Amygdala (tissue), 56 donors: ENCODE results near the gene DHX15.
"Not testable (repeated sequence)": the region's sequence is repeated elsewhere in the genome, so short reads cannot be mapped to it uniquely, and the experiment has no call there.

Experiments
- DNase-seq, 56 donors: peaks; one replicate each; lab custom pipeline; 2025; lab: John Stamatoyannopoulos, UW

Gene DHX15

DNA sequence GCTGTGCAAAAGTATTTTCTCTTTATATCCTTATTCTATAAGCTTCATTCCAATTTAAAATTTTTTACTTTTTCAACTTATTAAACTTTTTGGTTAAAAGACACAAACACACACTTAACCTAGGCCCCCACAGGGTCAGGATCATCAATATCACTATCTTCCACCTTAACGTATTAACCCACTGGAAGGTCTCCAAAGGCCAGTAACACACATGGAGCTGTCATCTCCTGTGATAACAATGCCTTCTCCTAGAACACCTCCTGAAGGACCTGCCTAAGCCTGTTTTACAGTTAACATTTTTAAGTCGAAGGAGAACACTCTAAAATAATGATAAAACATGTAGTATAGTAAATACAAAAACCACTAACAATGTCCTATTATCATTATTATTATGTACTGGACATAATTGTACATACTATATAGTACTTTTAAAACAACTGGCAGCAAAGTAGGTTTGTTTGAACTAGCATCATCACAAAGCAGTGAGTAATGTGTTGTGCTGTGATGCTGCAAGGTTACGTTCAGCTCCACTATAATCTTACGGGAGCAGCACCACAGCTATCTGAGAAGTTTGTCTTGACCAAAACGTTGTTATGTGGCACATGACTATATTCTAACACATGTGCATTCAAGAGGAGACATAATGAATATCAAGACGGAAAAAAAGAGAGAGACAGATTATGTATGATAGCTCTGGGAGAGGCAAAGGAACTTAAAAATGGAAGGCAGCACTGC lies 33.7 kb downstream of the DHX15 start:
- no peak for DNase-seq

DNA sequence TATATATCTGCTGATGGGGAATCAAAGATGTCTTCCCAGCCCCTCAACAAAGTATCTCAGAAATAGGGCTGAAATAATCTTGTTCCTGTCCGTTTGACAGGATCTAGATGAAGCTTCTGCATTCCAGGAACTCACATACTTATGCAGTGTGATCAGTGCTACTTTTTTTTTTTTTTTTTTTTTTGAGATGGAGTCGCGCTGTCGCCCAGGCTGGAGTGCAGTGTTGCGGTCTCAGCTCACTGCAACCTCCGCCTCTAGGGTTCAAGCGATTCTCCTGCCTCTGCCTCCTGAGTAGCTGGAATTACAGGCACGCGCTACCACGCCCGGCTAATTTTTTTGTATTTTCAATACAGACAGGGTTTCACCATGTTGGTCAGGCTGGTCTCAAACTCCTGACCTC lies 36.4 kb downstream of the DHX15 start:
- DNase-seq = no peak

DNA sequence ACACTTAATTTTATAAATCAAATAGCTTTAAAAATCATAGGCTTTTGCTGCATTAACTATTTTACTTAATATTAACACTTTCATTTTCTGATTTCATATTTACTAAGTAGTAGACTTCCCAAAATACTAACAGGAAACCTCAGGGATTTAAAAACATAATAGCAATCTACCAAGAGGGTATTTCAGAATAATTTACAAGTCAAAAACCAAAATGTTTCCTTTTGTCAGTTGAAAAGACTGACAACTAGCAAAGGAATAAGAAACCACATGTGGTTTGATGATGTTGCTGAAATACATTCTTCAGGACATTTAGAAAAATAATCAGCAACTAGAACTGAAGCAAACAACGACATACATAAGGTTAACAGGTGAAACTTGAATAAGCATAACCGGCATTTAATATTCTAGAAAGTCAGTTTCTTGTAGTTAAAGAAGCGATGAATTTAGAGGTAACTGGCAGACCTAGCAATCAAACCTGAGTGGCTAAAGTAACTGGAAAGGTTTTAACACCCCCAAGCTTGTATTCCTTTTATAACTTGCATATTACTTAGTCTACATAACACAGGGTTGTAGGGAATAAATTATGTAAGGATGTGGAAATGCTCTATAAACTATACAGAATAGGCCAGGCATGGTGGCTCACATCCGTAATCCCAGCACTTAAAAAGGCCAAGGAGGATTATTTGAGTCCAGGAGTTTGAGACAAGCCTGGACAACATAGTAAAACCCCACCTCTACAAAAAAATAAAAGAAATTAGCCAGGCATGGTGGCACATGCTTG lies 40.0 kb downstream of the DHX15 start:
- DNase-seq = no peak

DNA sequence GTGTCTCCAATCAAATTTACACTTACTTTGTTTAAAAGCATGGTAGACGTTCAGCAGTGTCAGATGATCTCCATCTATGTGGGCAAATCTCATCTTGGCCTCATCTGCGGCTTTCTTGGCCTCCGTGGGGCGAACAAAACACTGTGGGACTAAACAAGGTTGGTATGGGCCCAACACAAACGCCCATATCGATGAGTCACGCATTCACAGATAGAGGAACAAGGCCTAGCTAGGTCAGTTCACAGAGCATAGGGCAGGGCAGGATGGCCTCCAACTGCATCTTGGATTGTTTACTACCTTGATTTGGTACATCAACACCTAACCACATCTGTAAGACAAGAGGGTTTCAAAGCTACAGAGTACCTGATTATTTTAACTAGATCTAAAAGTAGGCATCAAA lies 47.3 kb downstream of the DHX15 start:
- no peak for DNase-seq

DNA sequence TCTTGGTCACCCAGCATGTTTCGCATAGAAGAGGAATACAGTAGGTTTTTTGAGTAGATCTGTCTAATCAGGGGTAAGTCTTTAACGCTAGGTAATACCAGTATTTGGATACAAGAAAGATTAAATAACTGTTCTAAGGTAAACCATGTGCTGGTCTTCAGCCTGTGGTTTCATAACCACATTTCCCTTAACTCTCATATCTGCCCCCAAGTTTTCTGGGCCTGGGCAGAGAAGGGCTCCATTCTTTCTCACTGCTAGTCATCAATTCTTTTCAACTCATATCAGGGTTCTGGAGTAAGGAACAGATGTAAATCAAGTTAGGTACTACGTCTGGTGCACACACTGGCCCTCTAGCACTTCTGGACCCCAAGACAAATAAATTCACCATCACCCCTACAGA lies 49.0 kb downstream of the DHX15 start:
- no peak for DNase-seq

DNA sequence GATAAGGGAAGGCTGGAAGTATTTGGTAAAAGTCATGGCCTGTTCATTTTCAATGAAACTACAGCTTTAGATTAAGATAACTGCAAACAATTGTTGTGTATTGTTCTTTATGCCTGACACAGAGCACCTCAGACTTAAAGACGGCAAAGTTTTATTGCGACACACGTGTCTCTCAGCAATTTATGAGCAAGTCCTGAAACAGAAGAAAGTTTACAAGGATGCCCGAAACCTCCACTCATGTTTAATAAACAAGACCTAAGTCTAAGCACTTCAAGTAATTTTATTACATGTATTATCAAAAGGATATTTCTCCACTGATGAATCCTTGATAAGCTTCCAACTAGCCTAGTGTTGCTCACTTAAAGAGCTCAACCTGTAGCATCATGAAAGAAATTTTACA lies 51.0 kb downstream of the DHX15 start:
- no peak for DNase-seq

DNA sequence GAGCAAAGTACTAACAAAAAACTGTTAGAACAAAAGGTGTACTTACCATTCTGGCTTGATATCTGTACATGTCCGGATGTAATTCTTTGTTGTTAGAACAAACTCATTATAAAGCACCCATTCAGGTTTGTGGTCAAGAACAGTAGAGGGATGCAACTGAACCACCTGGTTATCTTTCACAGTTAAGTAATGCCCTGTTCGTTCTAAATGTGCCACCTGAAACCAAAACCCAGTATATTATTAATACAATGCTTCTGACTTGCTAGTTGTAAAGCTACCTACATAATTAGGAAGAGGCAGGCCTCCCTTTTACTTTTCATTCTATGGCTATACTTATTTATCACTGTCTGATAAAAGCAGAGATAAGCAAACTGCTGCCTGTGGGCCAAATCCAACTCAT lies 54.8 kb downstream of the DHX15 start:
- no peak for DNase-seq

DNA sequence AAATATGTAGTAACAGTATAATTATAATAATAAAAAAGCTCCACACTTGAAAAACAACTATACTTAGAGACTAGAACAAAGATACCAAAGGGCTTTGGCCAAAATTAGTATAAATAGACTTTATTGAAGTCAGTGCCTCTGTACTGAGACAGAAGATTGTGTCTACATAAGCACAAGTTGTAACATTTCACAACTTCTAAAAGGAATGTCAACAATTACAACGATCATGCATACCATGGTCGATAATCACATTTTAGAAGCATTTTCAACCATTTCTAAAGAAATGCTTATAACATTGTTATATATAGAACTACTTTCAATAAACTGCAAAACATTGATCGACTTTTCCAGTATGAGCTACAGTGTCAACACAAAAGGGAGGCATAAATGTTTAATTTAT lies 57.0 kb downstream of the DHX15 start:
- no peak for DNase-seq

DNA sequence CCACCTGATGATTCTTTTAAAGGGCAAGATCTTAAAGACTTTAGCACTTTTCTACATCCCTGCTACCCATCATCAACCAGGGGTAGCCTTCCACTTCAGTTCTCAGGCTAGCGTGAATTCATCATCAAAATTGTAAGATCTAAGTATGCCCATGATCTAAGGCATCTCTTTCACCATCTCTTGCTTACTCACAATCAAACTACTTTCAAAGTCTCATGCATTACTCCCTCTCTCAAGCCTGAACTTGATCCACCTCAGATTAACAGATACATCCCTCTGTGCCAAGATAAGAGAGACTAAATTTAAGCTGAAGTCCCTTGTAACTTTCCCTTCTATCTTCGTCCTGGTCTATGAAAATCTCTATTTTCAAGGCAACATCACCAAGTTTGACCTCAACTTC lies 62.8 kb downstream of the DHX15 start:
- no peak for DNase-seq

DNA sequence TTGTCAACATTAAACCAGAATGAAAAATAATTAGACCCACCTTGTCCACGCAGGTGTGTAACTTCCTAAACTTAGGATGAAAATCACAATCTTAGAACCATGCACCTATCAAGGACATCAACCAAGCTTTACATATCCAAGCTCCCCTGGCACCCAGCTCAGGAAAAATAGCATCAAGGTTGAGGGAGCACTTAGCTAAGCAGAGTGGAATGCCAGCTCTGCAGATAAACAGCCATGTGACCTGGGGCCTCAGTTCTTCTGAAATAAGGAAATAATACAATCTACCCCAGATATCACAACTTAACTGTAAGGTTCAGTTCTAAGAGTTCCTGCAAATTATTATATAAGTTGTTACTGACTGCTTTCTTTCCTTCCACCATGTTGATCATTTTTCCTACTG lies 64.7 kb downstream of the DHX15 start:
- no peak for DNase-seq

DNA sequence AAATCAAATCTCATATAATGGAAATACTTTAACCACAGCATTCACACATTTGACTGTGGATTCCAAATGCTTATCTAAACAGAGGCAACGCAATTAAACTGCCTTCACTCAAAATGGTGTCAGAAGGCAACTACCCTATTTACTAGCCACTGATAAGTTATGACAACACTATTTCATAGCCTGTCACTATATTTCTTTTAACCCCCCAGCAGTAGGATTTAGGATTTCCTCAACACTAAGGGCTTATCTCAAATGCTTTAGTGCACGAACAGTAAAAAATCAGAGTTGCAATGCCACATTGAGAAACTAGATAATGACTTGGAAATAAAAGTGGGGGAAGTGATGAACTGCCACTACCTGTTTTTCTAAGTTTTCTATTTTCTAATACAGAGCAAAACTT lies 66.7 kb downstream of the DHX15 start:
- DNase-seq = no peak

DNA sequence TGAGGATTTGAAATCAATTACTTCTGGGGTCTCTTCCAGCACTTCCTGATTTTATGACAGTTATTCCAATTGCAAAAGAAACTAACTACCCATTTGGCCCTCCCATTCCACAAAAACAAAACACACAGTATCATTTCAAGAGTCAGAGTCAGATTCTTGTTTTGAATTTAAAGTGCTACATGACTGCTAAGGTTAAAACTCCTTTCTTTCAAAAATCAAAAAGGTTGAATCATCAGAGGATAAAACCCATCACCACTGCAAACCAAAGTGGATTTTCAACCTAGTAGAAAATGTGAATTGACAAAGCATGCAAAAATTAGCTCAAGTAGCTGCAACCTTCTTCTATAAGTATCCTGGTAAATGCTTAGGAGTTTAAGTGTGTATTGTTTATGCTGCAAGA lies 67.4 kb downstream of the DHX15 start:
- no peak for DNase-seq

DNA sequence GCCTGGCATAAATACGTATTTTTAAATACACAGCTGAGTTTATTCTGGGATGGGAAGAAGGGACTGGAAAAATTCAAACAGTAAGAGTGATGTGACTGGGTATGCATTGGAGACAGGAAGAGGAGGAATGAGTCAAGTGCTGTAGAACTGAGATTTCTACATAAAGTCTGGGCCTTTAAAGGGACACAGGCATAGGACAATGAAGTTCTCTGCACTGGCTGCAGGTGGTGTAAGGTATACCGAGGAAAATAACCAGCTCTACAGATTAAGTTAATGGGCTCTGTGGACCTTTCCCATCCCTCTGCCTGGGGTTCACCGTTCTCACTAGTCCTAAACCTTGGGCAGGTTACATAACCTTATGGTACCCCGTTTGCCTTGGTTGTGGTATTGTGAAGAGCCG lies 68.7 kb downstream of the DHX15 start:
- no peak for DNase-seq

DNA sequence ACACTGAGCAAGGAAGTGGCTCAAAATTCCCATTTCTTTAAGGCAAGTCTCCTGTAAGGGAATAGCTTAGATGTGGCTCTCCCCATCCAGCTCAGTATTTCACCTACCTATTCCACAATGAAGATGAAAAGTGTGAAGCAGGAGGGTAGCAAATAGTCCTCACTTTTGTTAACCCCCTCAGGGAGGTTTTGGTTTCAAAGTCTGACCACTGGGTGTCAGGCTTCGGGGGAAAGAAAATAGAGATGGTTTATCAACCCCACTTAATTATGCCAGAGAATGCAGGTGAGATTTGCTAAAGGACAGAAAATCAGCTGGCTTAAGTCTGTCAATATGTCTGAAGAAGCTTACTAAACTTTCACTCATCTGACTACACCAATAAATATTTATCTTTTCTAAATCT lies 69.5 kb downstream of the DHX15 start:
- no peak for DNase-seq

DNA sequence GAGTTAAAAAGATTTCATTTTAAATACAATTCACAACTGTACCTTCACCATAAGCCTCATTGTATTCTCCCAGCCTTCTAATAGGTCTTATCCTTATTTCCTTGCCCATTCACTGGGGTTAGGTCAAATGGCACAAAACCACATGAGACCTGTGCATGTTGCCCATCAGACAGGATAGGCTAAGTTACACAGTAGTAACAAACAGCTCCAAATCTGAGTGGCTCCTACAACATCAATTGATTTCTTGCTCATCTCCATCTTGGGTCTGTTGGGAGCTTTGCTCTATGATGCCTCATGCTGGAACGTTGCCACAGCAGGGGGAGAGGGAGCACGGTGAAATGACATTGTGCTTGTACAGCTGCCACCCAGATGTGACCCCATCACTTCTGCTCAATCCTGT lies 70.6 kb downstream of the DHX15 start:
- DNase-seq = no peak

DNA sequence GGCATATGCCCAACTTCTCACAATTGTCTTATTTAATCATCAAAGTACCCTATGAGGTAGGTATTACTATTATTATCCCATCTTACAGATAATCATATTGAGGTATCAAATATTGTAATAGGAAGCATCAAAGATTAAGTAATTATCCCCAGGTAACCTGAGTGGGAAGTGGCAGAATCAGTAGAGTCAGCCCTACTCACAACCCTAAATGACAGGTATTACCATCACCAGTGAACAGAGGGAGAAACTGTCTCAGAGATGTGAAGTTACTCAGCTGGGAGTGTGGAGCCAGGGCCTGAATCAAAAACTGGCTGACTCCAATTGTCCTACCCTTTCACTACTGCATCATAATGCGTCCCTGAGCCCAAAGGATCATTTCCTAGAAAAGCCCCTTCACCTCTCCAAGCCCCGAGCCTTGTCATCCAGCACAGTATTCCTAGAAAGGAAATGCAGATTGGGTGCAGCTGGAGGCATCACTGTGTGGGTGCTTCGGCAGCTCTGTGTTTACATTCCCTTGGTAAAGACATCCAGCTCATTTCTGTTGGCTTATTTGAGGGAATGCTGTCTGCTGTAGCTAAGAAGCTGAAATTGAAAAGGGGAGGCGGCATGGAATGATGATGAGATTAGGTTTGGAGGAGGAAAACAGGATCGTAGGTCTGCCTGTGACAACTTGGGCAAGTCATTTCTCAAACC lies 72.8 kb downstream of the DHX15 start:
- peak in 11 of 56 donors; percentile 2 to 20 (median 11) for DNase-seq

DNA sequence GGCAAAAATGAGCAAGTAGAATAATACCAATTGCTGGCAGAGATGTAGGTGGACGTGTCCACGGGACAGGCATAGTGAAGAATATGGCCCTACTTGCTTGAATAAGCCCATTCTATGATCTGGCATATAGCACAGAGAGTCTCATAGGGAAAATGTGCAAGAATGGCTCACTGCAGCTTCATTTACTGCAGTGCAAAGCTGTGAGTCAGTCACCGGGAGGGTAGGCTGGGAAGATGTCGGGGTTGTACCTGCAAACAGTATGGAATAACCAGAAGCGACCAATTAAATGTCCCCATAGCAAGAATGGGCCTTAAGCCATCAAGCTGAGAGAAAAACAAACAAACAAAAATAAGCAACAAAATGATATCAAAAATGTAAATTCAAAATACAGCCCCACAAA lies 74.3 kb downstream of the DHX15 start:
- no peak for DNase-seq

DNA sequence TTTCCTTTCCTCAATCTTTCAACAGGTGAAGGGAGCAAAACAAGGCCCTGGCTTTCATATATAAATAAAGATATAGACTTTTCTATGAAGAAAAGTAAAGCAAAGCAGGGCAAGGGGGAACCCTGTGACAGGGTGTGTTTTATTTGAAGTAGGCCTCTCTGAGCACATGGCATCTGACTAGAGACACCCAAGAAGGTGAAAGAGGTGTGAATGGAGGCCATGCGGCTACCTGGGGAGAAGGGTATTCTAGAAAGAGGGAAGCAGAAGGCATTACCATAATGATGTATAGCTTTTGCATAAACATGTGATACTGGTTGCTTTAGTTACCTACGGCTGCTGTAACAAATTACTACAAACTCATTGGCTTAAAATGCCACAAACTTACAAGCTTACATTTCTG lies 75.8 kb downstream of the DHX15 start:
- no peak for DNase-seq

DNA sequence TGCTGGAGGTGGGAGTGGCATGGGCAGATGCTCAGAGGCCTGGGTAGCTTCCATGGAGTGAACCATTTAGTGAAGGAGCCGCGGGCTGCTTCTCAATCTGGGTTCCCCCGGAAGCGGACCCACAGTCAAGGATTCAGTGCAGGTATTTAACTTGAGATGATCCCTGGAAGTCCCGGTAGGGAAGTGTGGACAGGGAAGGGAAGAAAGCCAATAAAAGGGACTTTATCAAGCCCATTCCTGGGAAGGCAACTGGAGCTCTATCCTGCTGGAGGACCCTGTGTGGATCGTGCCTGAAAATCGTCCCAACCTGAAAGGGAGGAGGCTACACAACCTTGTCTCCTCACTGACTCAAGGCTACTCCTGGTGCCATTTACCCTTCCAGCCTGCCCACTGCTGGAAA lies 76.9 kb downstream of the DHX15 start:
- no peak for DNase-seq

DNA sequence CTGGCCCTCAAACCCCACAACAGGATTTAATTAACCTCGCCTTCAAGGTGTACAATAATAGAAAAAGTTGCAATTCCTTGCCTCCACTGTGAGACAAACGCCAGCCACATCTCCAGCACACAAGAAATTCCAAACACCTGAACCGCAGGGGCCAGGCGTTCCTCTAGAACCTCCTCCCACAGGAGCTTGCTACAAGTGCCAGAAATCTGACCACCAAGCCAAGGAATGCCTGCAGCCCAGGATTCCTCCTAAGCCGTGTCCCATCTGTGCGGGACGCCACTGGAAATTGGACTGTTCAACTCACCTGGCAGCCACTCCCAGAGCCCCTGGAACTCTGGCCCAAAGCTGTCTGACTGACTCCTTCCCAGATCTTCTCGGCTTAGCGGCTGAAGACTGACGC lies 81.3 kb downstream of the DHX15 start:
- DNase-seq = not testable (repeated sequence)

DNA sequence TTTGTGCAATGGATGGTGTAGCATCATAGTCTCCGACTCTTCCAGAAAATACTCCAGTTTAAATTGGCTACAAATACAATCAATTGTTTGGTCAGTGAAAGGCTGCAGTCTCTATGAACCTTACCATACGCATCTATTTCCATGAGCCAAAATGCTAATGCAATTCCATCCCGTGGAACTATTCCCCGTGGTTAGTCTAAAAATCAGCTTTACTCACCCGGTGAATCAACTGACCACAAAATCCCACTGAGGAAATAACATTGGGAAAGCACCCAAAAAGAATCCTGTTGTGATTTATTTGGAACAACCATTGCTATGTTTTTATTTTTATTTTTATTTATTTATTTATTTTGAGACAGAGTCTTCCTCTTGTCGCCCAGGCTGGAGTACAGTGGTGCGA lies 87.1 kb downstream of the DHX15 start:
- no peak for DNase-seq

DNA sequence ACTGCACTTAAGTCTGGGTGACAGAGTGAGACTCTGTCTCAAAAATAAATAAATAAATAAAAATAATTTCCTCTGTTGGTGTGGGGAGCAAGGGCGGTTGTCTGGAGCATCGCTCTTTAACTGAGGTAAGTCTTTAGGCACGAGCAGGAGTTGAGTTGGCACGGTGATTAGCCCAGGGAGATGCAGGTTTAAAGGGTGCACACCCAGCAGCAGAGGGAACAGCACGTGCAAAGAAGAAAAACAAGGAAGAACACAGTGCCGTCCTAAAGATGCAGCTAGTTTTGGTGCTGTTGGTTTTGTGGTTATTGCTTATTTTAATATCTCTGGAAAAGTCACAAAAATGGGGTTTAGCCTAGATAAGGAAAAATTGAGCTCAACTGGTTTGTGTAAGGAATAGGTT lies 87.8 kb downstream of the DHX15 start:
- DNase-seq = no peak
